ENCODE measurements around the gene INHBA. TPM values are rescaled to one million over a fixed set of nuclear protein-coding genes. Genes with fewer than 3 reads are reported as not detected.

The INHBA gene
- total and polyA plus RNA-seq, 2 donors (not counting 3 experiments of a cell fraction or from before 2014, with no cell fraction given): 22.9 to 23.2 TPM

DNA sequence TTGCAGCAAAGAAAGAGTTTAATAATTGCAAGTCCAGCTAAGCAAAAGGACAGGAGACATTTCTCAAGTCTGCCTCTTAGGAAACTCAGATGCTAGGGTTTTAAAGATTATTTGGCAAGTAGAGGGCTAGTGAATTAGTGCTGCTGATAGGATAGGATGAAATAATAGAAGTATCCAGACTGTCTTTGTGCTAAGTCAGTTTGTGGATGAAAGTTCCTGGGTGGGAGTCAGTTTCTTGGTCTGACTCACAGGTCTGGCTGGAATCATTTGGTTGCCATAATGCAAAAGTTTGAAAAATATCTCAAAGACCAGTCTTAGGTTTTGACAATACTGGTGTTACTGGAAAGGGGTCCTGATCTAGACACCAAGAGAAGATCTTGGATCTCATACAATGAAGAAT is 42.6 kb upstream of the INHBA start:
- TF ChIP-seq, protein P1, sequence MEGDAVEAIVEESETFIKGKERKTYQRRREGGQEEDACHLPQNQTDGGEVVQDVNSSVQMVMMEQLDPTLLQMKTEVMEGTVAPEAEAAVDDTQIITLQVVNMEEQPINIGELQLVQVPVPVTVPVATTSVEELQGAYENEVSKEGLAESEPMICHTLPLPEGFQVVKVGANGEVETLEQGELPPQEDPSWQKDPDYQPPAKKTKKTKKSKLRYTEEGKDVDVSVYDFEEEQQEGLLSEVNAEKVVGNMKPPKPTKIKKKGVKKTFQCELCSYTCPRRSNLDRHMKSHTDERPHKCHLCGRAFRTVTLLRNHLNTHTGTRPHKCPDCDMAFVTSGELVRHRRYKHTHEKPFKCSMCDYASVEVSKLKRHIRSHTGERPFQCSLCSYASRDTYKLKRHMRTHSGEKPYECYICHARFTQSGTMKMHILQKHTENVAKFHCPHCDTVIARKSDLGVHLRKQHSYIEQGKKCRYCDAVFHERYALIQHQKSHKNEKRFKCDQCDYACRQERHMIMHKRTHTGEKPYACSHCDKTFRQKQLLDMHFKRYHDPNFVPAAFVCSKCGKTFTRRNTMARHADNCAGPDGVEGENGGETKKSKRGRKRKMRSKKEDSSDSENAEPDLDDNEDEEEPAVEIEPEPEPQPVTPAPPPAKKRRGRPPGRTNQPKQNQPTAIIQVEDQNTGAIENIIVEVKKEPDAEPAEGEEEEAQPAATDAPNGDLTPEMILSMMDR (IDR thresholded peaks at IDR 0.05; ENCODE audit: extremely low read depth in 1 of 2, insufficient read depth in 1 of 2, low read depth in 1 of 2, low read length in 2 of 2): no peak
- TF ChIP-seq MYC (IDR thresholded peaks at IDR 0.05; ENCODE audit: low read depth, low read length) (no peak), EZH2 (IDR thresholded peaks at IDR 0.05; ENCODE audit: borderline replicate concordance, low read depth, low read length, severe bottlenecking) (no peak), JUN (IDR thresholded peaks at IDR 0.05; ENCODE audit: borderline replicate concordance, insufficient read depth, insufficient read length, low read depth) (no peak), POLR2A (IDR thresholded peaks at IDR 0.05; ENCODE audit: low read depth, low read length) (no peak), GATA2 (IDR thresholded peaks at IDR 0.05; ENCODE audit: insufficient read depth, insufficient read length, low read depth, low read length) (no peak), POLR2AphosphoS5 (IDR thresholded peaks at IDR 0.05; ENCODE audit: insufficient read depth, low read depth, low read length) (no peak), FOS (IDR thresholded peaks at IDR 0.05; ENCODE audit: borderline replicate concordance, insufficient read depth, low read length) (no peak)
- TF ChIP-seq, protein P2, sequence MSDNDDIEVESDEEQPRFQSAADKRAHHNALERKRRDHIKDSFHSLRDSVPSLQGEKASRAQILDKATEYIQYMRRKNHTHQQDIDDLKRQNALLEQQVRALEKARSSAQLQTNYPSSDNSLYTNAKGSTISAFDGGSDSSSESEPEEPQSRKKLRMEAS (IDR thresholded peaks at IDR 0.05; ENCODE audit: insufficient read depth, insufficient read length): no peak
- BruUV-seq (replicated peaks): no TSS peak
- POLR2A ChIA-PET: no interaction called here
- FAIRE-seq: no peak
- Histone ChIP-seq H3K27me3 (ENCODE audit: control insufficient read depth in 2 of 2, insufficient read depth in 2 of 2, low read length in 2 of 2) (no peaks in the 10 kb centered on the region), H2AFZ (ENCODE audit: low read depth, low read length) (no peak overlapping the region), H3K9ac (replicated peaks; ENCODE audit: extremely low read depth, insufficient read depth, low read length) (no peak overlapping the region), H3K9me3 (replicated peaks; ENCODE audit: control insufficient read depth, insufficient read depth, low read length) (no peaks in the 10 kb centered on the region), H3K4me3 (replicated peaks in 1 of 3; ENCODE audit: insufficient read depth in 1 of 3, low read depth in 1 of 3, low read length in 3 of 3) (no peak overlapping the region), H3K27ac (ENCODE audit: insufficient read depth, low read depth, low read length) (no peak overlapping the region), H4K20me1 (replicated peaks; ENCODE audit: control insufficient read depth, extremely low read depth, insufficient read depth, low read length) (no peaks in the 10 kb centered on the region), H3K4me1 (ENCODE audit: control insufficient read depth, extremely low read depth, insufficient read depth, low read length) (no peaks in the 10 kb centered on the region), H3K36me3 (ENCODE audit: control insufficient read depth in 2 of 2, extremely low read depth in 1 of 2, insufficient read depth in 2 of 2, low read length in 2 of 2) (no peaks in the 10 kb centered on the region), H3K79me2 (ENCODE audit: control insufficient read depth, insufficient read depth, low read length) (no peaks in the 10 kb centered on the region), H3K4me2 (ENCODE audit: insufficient read depth, low read length) (no peak overlapping the region), H3K9me1 (replicated peaks; ENCODE audit: control insufficient read depth, extremely low read depth, insufficient read depth, low read length) (no peaks in the 10 kb centered on the region)
- dilution Hi-C loops (cut with MboI; ENCODE audit: extremely low pct_ligation_motif_present, low sequenced_read_pairs) (no loop called here), intact Hi-C loops (cut with micrococcal nuclease) (no loop called here)
- CTCF ChIA-PET: interaction anchor here (1.6 kb wide), 1 partner anchor 15 kb away, joined by 4 read pairs; no protein-coding TSS in a partner anchor
- DNase-seq (ENCODE audit: low read depth, low spot score): no peak
